Sigmoid colon (tissue), 4 donors: ENCODE data around the gene RNF212B.

Experiments used
- EP300 ChIP-seq, 4 donors: sonication (generic); formaldehyde crosslinking; IDR thresholded peaks; one replicate each; pipeline ENCODE4 v1.6.1; 2017; ENCODE audit warnings: antibody characterized with exemption in 4 of 4
- POLR2A ChIP-seq, 2 donors: fragments of 450-650 bp; IDR thresholded peaks; one replicate each; pipeline ENCODE4 v1.6.1; 2016; ENCODE audit warnings: antibody characterized with exemption in 2 of 2, mild to moderate bottlenecking in 2 of 2, moderate library complexity in 2 of 2
- POLR2AphosphoS5 ChIP-seq, 4 donors: sonication (generic); formaldehyde crosslinking; IDR thresholded peaks; one replicate each; pipeline ENCODE4 v1.6.1; 2017; ENCODE audit warnings: antibody characterized with exemption in 4 of 4
- TF ChIP-seq, protein P1 (sequence below), 4 experiments: fragments of 450-650 bp in 3 of 4; fragments of 200-600 bp in 1 of 4; IDR thresholded peaks; one replicate each; pipeline ENCODE4 v1.5.1; 2016 to 2019; ENCODE audit warnings: antibody characterized with exemption in 4 of 4, mild to moderate bottlenecking in 3 of 4, moderate library complexity in 2 of 4

DNA sequence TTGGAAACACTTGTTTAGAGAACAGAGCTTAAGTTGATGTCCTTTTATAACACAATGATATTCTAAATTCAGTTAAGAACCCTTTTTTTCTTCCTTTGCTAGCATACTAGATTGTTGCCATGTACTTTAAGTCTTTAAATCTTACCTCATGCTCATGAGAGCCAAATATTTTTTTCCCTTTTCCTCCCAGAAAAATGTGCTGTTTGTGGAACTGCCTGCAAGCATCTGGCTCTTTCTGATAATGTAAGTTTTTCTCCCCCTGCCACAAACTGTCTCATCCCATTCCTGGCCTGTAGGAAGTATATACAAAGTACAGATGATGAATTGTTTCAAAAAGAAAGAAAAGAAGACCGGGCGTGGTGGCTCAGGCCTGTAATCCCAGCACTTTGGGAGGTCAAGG lies 5.3 kb downstream of the RNF212B start:
- TF ChIP-seq, protein P1, sequence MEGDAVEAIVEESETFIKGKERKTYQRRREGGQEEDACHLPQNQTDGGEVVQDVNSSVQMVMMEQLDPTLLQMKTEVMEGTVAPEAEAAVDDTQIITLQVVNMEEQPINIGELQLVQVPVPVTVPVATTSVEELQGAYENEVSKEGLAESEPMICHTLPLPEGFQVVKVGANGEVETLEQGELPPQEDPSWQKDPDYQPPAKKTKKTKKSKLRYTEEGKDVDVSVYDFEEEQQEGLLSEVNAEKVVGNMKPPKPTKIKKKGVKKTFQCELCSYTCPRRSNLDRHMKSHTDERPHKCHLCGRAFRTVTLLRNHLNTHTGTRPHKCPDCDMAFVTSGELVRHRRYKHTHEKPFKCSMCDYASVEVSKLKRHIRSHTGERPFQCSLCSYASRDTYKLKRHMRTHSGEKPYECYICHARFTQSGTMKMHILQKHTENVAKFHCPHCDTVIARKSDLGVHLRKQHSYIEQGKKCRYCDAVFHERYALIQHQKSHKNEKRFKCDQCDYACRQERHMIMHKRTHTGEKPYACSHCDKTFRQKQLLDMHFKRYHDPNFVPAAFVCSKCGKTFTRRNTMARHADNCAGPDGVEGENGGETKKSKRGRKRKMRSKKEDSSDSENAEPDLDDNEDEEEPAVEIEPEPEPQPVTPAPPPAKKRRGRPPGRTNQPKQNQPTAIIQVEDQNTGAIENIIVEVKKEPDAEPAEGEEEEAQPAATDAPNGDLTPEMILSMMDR (IDR thresholded peaks at IDR 0.05): no peak
- TF ChIP-seq POLR2AphosphoS5 (IDR thresholded peaks at IDR 0.05) (no peak), EP300 (IDR thresholded peaks at IDR 0.05) (no peak), POLR2A (IDR thresholded peaks at IDR 0.05) (no peak)
